SHP77 (cell line): Measurements from ENCODE around the gene SIRT3.
"Not testable (repeated sequence)": the region's sequence is repeated elsewhere in the genome, so short reads cannot be mapped to it uniquely, and the experiment has no call there.

Experiments used
- DNase-seq, 2 experiments: peaks; one replicate each; lab custom pipeline; 2025; lab: John Stamatoyannopoulos, UW

Gene SIRT3

GRCh38 chr11:240315-240714 lies 4.2 kb upstream of the SIRT3 start:
- no peak for DNase-seq

- DNase-seq = not testable (repeated sequence)
Observed at GRCh38 chr11:238346-238745, 2.2 kb upstream of the SIRT3 start.

GRCh38 chr11:236774-237767 lies 929 bp upstream of the SIRT3 start, which contains the start of gene PSMD13:
TSS of gene PSMD13 (plus strand) at chr11:236976. CDS start at chr11:237050, 74 bp downstream.
- DNase-seq = peak; percentile 33 to 47

- no peak for DNase-seq
Observed at GRCh38 chr11:235609-235996, 539 bp downstream of the SIRT3 start.

GRCh38 chr11:235180-235579 lies 962 bp downstream of the SIRT3 start:
- no peak for DNase-seq

- DNase-seq = no peak
Observed at GRCh38 chr11:232783-233565, 3.2 kb downstream of the SIRT3 start.

- DNase-seq = no peak
Observed at GRCh38 chr11:230431-230830, 5.7 kb downstream of the SIRT3 start.

- no peak for DNase-seq
Observed at GRCh38 chr11:227824-228379, 8.2 kb downstream of the SIRT3 start.

GRCh38 chr11:225734-226453 lies 10.2 kb downstream of the SIRT3 start:
- DNase-seq = no peak

GRCh38 chr11:224424-224823 lies 11.7 kb downstream of the SIRT3 start:
- DNase-seq = no peak

- no peak for DNase-seq
Observed at GRCh38 chr11:223884-224283, 12.3 kb downstream of the SIRT3 start.

GRCh38 chr11:223026-223789 lies 12.9 kb downstream of the SIRT3 start:
- DNase-seq = no peak

GRCh38 chr11:221998-222789 lies 13.9 kb downstream of the SIRT3 start:
- DNase-seq = no peak

- DNase-seq = no peak
Observed at GRCh38 chr11:221539-221938, 14.6 kb downstream of the SIRT3 start.

- not testable (repeated sequence) for DNase-seq
Observed at GRCh38 chr11:220641-221215, 15.4 kb downstream of the SIRT3 start.

- no peak for DNase-seq
Observed at GRCh38 chr11:218815-219593, 17.1 kb downstream of the SIRT3 start.

GRCh38 chr11:217704-218103 lies 18.4 kb downstream of the SIRT3 start:
- DNase-seq = no peak

GRCh38 chr11:216081-216974 lies 19.8 kb downstream of the SIRT3 start:
- no peak for DNase-seq
